K562 (cell line): Measurements from ENCODE around the gene SPSB1. TPM values are rescaled to one million over a fixed set of nuclear protein-coding genes. Genes with fewer than 3 reads are reported as not detected.

ENCODE experiments used
- ATAC-seq: fragments of 200-7000 bp; cut with Tn5 transposase; 3 replicates; pipeline ENCODE4 v1.9.1; 2020; ENCODE audit warnings: moderate library complexity
- BruUV-seq: library from RNA; stranded (reverse); fragments of 400-500 nt; replicated peaks from 2 replicates; lab custom pipeline; 2021; lab: Mats Ljungman, UMichigan
- CTCF ChIA-PET: fragments of 300-600 bp; formaldehyde crosslinking; extraction: SDS; loops from one replicate; lab custom pipeline; 2021; ENCODE audit warnings: low intra/inter-chr PET ratio; lab: Yijun Ruan, JAX
- POLR2A ChIA-PET: fragments of 300-600, 350-650 bp; sonication (Branson Sonifier 250); formaldehyde crosslinking; extraction: SDS; loops from one replicate; lab custom pipeline; 2021; ENCODE audit warnings: antibody characterized with exemption, inconsistent platforms; lab: Yijun Ruan, JAX
- DNase-seq, 4 experiments: peaks; one replicate each; pipeline versions ENCODE4 v3.0.0 to v3.0.0-alpha.2; 2011 to 2018; ENCODE audit warnings: low spot score in 3 of 4, mixed read lengths in 3 of 4; ENCODE audit errors: extremely low read depth in 1 of 4
- FAIRE-seq: peaks from 2 replicates; lab custom pipeline; 2011; peaks lifted over from hg19 to GRCh38; lab: Jason Lieb, UNC
- H2AFZ ChIP-seq: 2 replicates; pipeline ENCODE4 v1.6.0; 2011; ENCODE audit warnings: low read depth, low read length, control low read depth, inconsistent platforms
- H3K27ac ChIP-seq: fragments of 200-600 bp; 3 replicates; pipeline ENCODE4 v1.8.0; 2011; ENCODE audit warnings: low read depth, mild to moderate bottlenecking, control low read depth, inconsistent platforms, low read length, moderate library complexity, mixed read lengths; ENCODE audit errors: extremely low read depth
- H3K27me3 ChIP-seq, 2 experiments: fragments of 300-600 bp in 1 of 2; 2 replicates in 1 of 2; 3 replicates in 1 of 2; pipeline versions ENCODE4 v1.6.0 to v1.8.0; 2011; ENCODE audit warnings: inconsistent platforms in 2 of 2, low read length in 2 of 2, mild to moderate bottlenecking in 1 of 2, mixed read lengths in 1 of 2, moderate library complexity in 1 of 2; ENCODE audit not compliant: control insufficient read depth in 2 of 2, insufficient read depth in 2 of 2
- H3K36me3 ChIP-seq: fragments of 300-600 bp; 3 replicates; pipeline ENCODE4 v1.8.0; 2011; ENCODE audit warnings: mild to moderate bottlenecking, low read length, inconsistent platforms; ENCODE audit not compliant: control insufficient read depth, insufficient read depth
- H3K4me1 ChIP-seq, 2 experiments: fragments of 200-600 bp in 1 of 2; replicated peaks in 1 of 2; 2 replicates in 1 of 2; 3 replicates in 1 of 2; pipeline versions ENCODE4 v1.5.1 to v1.8.0; 2011; ENCODE audit warnings: inconsistent platforms in 2 of 2, low read length in 2 of 2, mild to moderate bottlenecking in 1 of 2, mixed read lengths in 1 of 2, moderate library complexity in 1 of 2; ENCODE audit not compliant: control insufficient read depth in 2 of 2, insufficient read depth in 2 of 2
- H3K4me2 ChIP-seq: 2 replicates; pipeline ENCODE4 v1.6.1; 2011; ENCODE audit warnings: low read length, control low read depth, inconsistent platforms, mixed read lengths; ENCODE audit not compliant: insufficient read depth
- H3K4me3 ChIP-seq: fragments of 200-600 bp; sonication (generic), shearing (Covaris generic); 2 replicates; pipeline ENCODE4 v1.5.1; 2016; ENCODE audit warnings: control low read depth, inconsistent platforms
- H3K79me2 ChIP-seq: fragments of 200-600 bp; 3 replicates; pipeline ENCODE4 v1.8.0; 2011; ENCODE audit warnings: low read length, inconsistent platforms; ENCODE audit not compliant: control insufficient read depth, insufficient read depth
- H3K9ac ChIP-seq, 2 experiments: 2 replicates each; pipeline versions ENCODE4 v1.6.0 to v1.6.1; 2011; ENCODE audit warnings: low read depth in 2 of 2, low read length in 2 of 2, control low read depth in 1 of 2, inconsistent platforms in 1 of 2, mild to moderate bottlenecking in 1 of 2, mixed read lengths in 1 of 2; ENCODE audit not compliant: insufficient read depth in 1 of 2
- H3K9me1 ChIP-seq: one replicate; pipeline ENCODE4 v1.6.0; 2011; ENCODE audit warnings: inconsistent platforms, mild to moderate bottlenecking, low read length, moderate library complexity; ENCODE audit not compliant: control insufficient read depth, insufficient read depth
- H3K9me3 ChIP-seq: replicated peaks from 2 replicates; pipeline ENCODE4 v1.5.1; 2011; ENCODE audit warnings: low read depth, low read length, inconsistent platforms; ENCODE audit not compliant: control insufficient read depth, insufficient read depth
- H4K20me1 ChIP-seq: replicated peaks from 2 replicates; pipeline ENCODE4 v1.6.1; 2011; ENCODE audit warnings: low read length, inconsistent platforms, mixed read lengths; ENCODE audit not compliant: control insufficient read depth, insufficient read depth
- CBFA2T3 ChIP-seq: fragments of 450-650 bp; IDR thresholded peaks from 2 replicates; pipeline ENCODE4 v1.6.1; 2017
- HINFP ChIP-seq: fragments of 450-650 bp; conservative IDR thresholded peaks from 2 replicates; pipeline ENCODE4 v1.6.1; 2016; ENCODE audit warnings: missing genetic modification characterization, low read depth, mild to moderate bottlenecking, control low read depth, missing compliant biosample characterization
- MTA3 ChIP-seq: fragments of 450-650 bp; formaldehyde crosslinking; IDR thresholded peaks from 2 replicates; pipeline ENCODE4 v1.6.1; 2017; ENCODE audit warnings: mild to moderate bottlenecking, borderline replicate concordance
- NR4A1 ChIP-seq, 2 experiments: fragments of 250-450 bp in 1 of 2; fragments of 450-650 bp in 1 of 2; sonication (Bioruptor Pico) in 1 of 2; IDR thresholded peaks; 2 replicates each; pipeline versions ENCODE4 v1.4.0 to v1.6.1; 2016 to 2020; ENCODE audit warnings: mild to moderate bottlenecking in 2 of 2, missing compliant biosample characterization in 1 of 2, missing genetic modification characterization in 1 of 2, moderate library complexity in 1 of 2
- NRF1 ChIP-seq, 2 experiments: fragments of 450-650 bp; IDR thresholded peaks in 1 of 2; conservative IDR thresholded peaks in 1 of 2; 2 replicates each; pipeline ENCODE4 v1.6.1; 2014; ENCODE audit warnings: mild to moderate bottlenecking in 2 of 2
- RERE ChIP-seq: sonication (generic); formaldehyde crosslinking; IDR thresholded peaks from 2 replicates; pipeline ENCODE4 v1.8.0; 2023; ENCODE audit warnings: missing genetic modification reagents, mild to moderate bottlenecking, borderline replicate concordance
- RUNX1 ChIP-seq: sonication (generic); IDR thresholded peaks from 2 replicates; pipeline ENCODE4 v1.6.1; 2016; ENCODE audit warnings: antibody characterized with exemption, low read depth
- SRSF9 ChIP-seq: fragments of 200-400 bp; formaldehyde crosslinking; IDR thresholded peaks from 2 replicates; pipeline ENCODE4 v1.6.1; 2017; ENCODE audit warnings: low read depth, low read length, borderline replicate concordance
- ZBTB17 ChIP-seq: fragments of 450-650 bp; formaldehyde crosslinking; IDR thresholded peaks from 2 replicates; pipeline ENCODE4 v1.4.0; 2020; ENCODE audit warnings: mild to moderate bottlenecking
- ZNF778 ChIP-seq: fragments of 450-650 bp; formaldehyde crosslinking; IDR thresholded peaks from 2 replicates; pipeline ENCODE4 v1.4.0; 2020; ENCODE audit warnings: mild to moderate bottlenecking, moderate library complexity
- WGBS: fragments of 100-300 bp; shearing (Covaris generic); methylation state at CpG from one replicate; pipeline ENCODE4 v1.1.6; 2016; ENCODE audit warnings: low coverage, mixed read lengths; ENCODE audit not compliant: insufficient coverage; ENCODE audit errors: missing lambda C conversion rate; 5-methylcytosine and 5-hydroxymethylcytosine counted together
- in situ Hi-C: fragments of 300-500 bp; cut with MboI; formaldehyde crosslinking; loops from 4 replicates; pipeline ENCODE4 v1.15.0; 2018; ENCODE audit warnings: inconsistent platforms, mixed read lengths
- intact Hi-C: fragments of 100-400 bp; cut with micrococcal nuclease; formaldehyde crosslinking; loops from 2 replicates; pipeline ENCODE4 v1.14.2; 2022
- polyA plus RNA-seq, 8 experiments: library from polyadenylated mRNA; depleted of rRNA in 4 of 8; stranded (reverse) in 5 of 8; unstranded in 3 of 8; fragments of >200 nt; fragmentation: Nextera tagmentation in 2 of 8; fragmentation: Illumina TruSeq in 1 of 8; extraction: Ambion mirVana in 2 of 8; extraction: Trizol in 1 of 8; gene quantifications; 2 replicates each; pipeline versions ENCODE4 v1.2.1 to v1.2.3, GENCODE V29; 2011 to 2014; ENCODE audit warnings: inconsistent platforms in 1 of 8, missing spikeins in 1 of 8
- total RNA-seq, 7 experiments: library from RNA; depleted of rRNA in 6 of 7; stranded (reverse); fragments of >200 nt in 6 of 7; fragmentation: Illumina TruSeq in 2 of 7; extraction: Trizol in 2 of 7; gene quantifications; 2 replicates each; pipeline versions ENCODE4 v1.2.1 to v1.2.3, GENCODE V29; 2011 to 2021; ENCODE audit warnings: low replicate concordance in 1 of 7
- TF ChIP-seq, protein P1 (sequence below): sonication (generic); formaldehyde crosslinking; IDR thresholded peaks from 2 replicates; pipeline ENCODE4 v1.8.0; 2022; ENCODE audit warnings: missing genetic modification reagents, mild to moderate bottlenecking, moderate library complexity, borderline replicate concordance

SPSB1 gene
- total and polyA plus RNA-seq, 9 of the 15 experiments (the other 6 are each of a cell fraction or from before 2014, with no cell fraction given): 0.06 to 0.35 (median 0.14) TPM; not detected in 6

DNA sequence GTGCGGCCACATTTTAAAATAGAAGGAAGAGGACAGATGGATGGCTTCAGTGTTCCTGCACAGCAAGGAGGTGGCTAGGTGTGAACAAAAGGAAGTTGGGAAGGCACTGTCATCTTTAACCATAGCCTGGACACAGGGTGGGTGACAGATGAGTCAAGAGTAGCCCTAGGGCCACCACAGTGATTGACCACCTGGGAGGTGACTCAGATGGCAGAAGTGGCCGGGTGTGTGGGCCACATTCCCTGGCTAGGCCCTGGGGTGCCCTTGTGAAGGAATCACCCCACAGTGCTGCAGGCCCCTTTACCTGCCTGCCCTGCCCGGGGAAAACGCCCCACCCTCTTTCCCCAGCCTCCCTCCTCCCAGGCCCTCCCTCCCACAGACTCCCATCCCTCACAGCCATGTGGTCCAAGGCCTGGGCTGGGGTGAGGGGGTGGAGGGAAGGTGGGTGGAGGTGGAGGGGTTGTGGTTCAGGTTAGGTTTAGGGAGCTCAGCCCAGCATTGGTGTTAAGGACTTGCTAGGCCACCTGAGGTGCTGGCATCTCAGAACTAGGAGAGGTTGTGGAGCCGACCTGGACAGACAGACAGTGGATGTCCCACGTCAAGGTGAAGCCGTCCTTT is 59.1 kb downstream of the SPSB1 start:
- H3K4me2 ChIP-seq: no peak overlapping the region
- no peak overlapping the region for H3K9ac ChIP-seq
- CTCF ChIA-PET: no interaction called here
- intact Hi-C loops (no loop called here), in situ Hi-C loops (no loop called here)
- POLR2A ChIA-PET: no interaction called here
- no peak overlapping the region for H3K27ac ChIP-seq
- peaks cover 85 to 95% of the 10 kb centered on the region in 2 experiments for H3K27me3 ChIP-seq
- peaks cover 43% of the 10 kb centered on the region for H4K20me1 ChIP-seq
- ATAC-seq: no peak
- H2AFZ ChIP-seq: no peak overlapping the region
- H3K9me3 ChIP-seq: no peaks in the 10 kb centered on the region
- no peaks in the 10 kb centered on the region for H3K9me1 ChIP-seq
- no TSS peak for BruUV-seq
- FAIRE-seq: no peak
- WGBS: 0% methylated on average over 5 of the region's 7 CpGs
- H3K36me3 ChIP-seq: no peaks in the 10 kb centered on the region
- H3K4me1 ChIP-seq: peaks cover 0 to 10% of the 10 kb centered on the region in 2 experiments; a peak in 2 of 5 replicates
- no peak for DNase-seq
- no peak overlapping the region for H3K4me3 ChIP-seq
- no peaks in the 10 kb centered on the region for H3K79me2 ChIP-seq
- TF ChIP-seq, protein P1, sequence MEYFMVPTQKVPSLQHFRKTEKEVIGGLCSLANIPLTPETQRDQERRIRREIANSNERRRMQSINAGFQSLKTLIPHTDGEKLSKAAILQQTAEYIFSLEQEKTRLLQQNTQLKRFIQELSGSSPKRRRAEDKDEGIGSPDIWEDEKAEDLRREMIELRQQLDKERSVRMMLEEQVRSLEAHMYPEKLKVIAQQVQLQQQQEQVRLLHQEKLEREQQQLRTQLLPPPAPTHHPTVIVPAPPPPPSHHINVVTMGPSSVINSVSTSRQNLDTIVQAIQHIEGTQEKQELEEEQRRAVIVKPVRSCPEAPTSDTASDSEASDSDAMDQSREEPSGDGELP: no peak
- TF ChIP-seq RUNX1: no peak
- no peak for TF ChIP-seq NR4A1 (CRISPR knock-in tag; IDR thresholded peaks at IDR 0.05)
- no peak for TF ChIP-seq NR4A1 (tag; IDR thresholded peaks at IDR 0.05)
- no peak for TF ChIP-seq ZBTB17 (CRISPR knock-in tag)
- no peak for TF ChIP-seq CBFA2T3
- TF ChIP-seq NRF1 (conservative IDR thresholded peaks at IDR 0.05 in 1 of 2, IDR thresholded peaks at IDR 0.05 in 1 of 2): no peak
- TF ChIP-seq ZNF778 (CRISPR knock-in tag): no peak
- TF ChIP-seq RERE: no peak
- TF ChIP-seq SRSF9: no peak
- no peak for TF ChIP-seq HINFP
- TF ChIP-seq MTA3: no peak
